Activated CD4-positive, alpha-beta T cell treated with anti-CD3 and anti-CD28 coated beads for 24 hours (primary cell): ENCODE results near the gene SCTR.

Source experiments
- DNase-seq, 2 donors: peaks; one replicate each; pipeline ENCODE4 v3.0.0-alpha.2; 2020; ENCODE audit warnings: low read depth in 2 of 2

SCTR gene

GRCh38 chr2:119442850-119443249 is 81.4 kb downstream of the SCTR start:
- DNase-seq = no peak

GRCh38 chr2:119442226-119442619 is 82.1 kb downstream of the SCTR start:
- DNase-seq = no peak

GRCh38 chr2:119441376-119442225 is 82.7 kb downstream of the SCTR start:
- DNase-seq = no peak

- no peak for DNase-seq
These were observed 83.4 kb downstream of the SCTR start for GRCh38 chr2:119440873-119441272.

- no peak for DNase-seq
These were observed 83.8 kb downstream of the SCTR start for GRCh38 chr2:119440501-119440870.

GRCh38 chr2:119439574-119440500 is 84.4 kb downstream of the SCTR start:
- DNase-seq = no peak

- DNase-seq = no peak
These were observed 85.5 kb downstream of the SCTR start for GRCh38 chr2:119438726-119439284.

GRCh38 chr2:119438128-119438656 is 86.1 kb downstream of the SCTR start:
- no peak for DNase-seq

GRCh38 chr2:119436993-119437772 is 87.1 kb downstream of the SCTR start:
- no peak for DNase-seq

- DNase-seq = no peak
These were observed 88.4 kb downstream of the SCTR start for GRCh38 chr2:119435953-119436297.

- DNase-seq = no peak
These were observed 89.0 kb downstream of the SCTR start for GRCh38 chr2:119435081-119435952.

- DNase-seq = no peak
These were observed 89.6 kb downstream of the SCTR start for GRCh38 chr2:119434664-119435063.

GRCh38 chr2:119433636-119434327 is 90.5 kb downstream of the SCTR start:
- no peak for DNase-seq

GRCh38 chr2:119432851-119433522 is 91.3 kb downstream of the SCTR start:
- DNase-seq = no peak

GRCh38 chr2:119431976-119432850 is 92.1 kb downstream of the SCTR start:
- DNase-seq = no peak

- peak in 1 of 2 donors; percentile 4 for DNase-seq
These were observed 92.9 kb downstream of the SCTR start, which contains the start of gene TMEM37 for GRCh38 chr2:119431155-119431975. TMEM37 (plus strand) TSS chr2:119431854; CDS start chr2:119431904, 50 bp downstream.

GRCh38 chr2:119430023-119430498 is 94.2 kb downstream of the SCTR start:
- DNase-seq = no peak
